Ishikawa (cell line): Measurements from ENCODE around the gene GRK3.

Experiments
- EGR1 ChIP-seq: IDR thresholded peaks from 2 replicates; pipeline ENCODE4 v1.6.1; 2012
- EP300 ChIP-seq: IDR thresholded peaks from 2 replicates; pipeline ENCODE4 v1.6.1; 2012; ENCODE audit warnings: borderline replicate concordance
- FOXM1 ChIP-seq: IDR thresholded peaks from 2 replicates; pipeline ENCODE4 v1.6.1; 2012; ENCODE audit warnings: low read depth, borderline replicate concordance
- MAX ChIP-seq: IDR thresholded peaks from 2 replicates; pipeline ENCODE4 v1.6.1; 2012
- RAD21 ChIP-seq: IDR thresholded peaks from 2 replicates; pipeline ENCODE4 v1.6.1; 2012; ENCODE audit warnings: low read depth
- REST ChIP-seq: IDR thresholded peaks from 2 replicates; pipeline ENCODE4 v1.6.1; 2012; ENCODE audit warnings: low read depth, mild to moderate bottlenecking
- TCF12 ChIP-seq: IDR thresholded peaks from 2 replicates; pipeline ENCODE4 v1.6.1; 2012; ENCODE audit warnings: low read depth
- ZBTB7A ChIP-seq: IDR thresholded peaks from 2 replicates; pipeline ENCODE4 v1.6.1; 2012; ENCODE audit warnings: low read depth

- no peak for TF ChIP-seq RAD21
- TF ChIP-seq ZBTB7A = no peak
- no peak for TF ChIP-seq REST
- no peak for TF ChIP-seq EGR1
- TF ChIP-seq EP300 = no peak
- TF ChIP-seq MAX = no peak
- no peak for TF ChIP-seq FOXM1
- no peak for TF ChIP-seq TCF12
Measured at GRCh38 chr22:25697181-25697664, 132.7 kb downstream of the GRK3 start.
